ENCODE data around the gene ALPL. TPM values are rescaled to one million over a fixed set of nuclear protein-coding genes. Genes with fewer than 3 reads are reported as not detected.

ALPL gene
- total RNA-seq, 8 experiments from 2014 or later, result 0.25 to 19.7 (median 3.0) TPM

DNA sequence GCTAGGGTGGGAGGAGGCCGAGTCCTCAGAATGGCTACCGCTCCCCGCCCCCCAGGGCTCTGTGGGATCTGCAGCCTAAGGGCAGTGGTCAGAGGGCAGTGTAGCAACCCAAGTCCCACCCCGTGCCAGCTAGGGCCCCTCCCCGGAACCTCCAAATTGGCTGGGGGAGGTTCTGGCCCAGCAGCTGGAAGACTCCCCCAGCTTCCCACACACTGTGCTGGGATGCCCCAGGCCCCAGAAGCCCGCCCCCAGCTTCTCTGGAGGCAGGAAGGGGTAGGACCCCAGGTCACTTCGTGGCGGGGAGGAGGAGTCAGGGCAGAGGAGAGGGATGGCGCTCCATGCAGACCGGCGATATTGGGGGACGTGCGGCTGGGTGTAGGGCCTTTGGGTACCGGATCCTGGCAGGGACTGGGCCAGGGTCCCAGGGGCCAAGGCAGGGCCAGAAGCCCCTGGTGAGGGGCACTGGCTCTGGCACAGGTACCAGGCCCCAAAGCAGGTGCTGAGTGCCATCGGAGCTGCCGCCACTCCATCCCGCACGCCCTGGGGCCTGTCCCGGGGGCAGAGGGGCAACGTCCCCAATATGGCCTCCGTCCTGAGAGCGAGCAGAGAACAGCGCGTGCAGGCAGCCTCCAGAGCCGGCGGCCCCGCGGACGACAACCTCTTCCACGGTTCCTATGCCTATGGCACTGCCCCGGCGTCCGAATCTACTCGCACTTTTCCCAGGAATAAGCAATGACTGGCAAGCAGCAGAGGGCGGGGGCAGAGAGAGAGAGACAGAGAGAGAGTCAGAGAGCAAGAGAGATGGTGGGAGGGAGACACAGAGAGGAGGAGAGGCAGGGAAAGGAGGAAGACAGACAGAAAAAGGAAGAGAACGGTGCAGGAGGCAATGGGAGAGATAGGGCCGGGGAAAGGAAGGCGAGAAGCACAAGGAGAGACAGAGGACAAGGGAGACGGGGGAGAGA lies 94.2 kb downstream of the ALPL start:
- Histone ChIP-seq H3K4me1 (replicated peaks in 1 of 2) (peaks cover 18 to 21% of the 10 kb centered on the region in 2 donors), H3K27ac (no peak overlapping the region), H3K4me3 (no peak overlapping the region)
- in situ Hi-C loops (cut with MboI; ENCODE audit: low pct_unique_long_range_greater_than_20kb in 2 of 9, low sequenced_read_pairs in 9 of 9, unreplicated experiment in 9 of 9), result no loop called here
- no peak for ATAC-seq (replicated peaks in 6 of 8)
- 60 to 100% (median 79%) methylated on average over 1 to 25 of the region's 39 CpGs; no CpG with 5 or more reads in 1 of the 10 experiments for WGBS, 10 experiments

DNA sequence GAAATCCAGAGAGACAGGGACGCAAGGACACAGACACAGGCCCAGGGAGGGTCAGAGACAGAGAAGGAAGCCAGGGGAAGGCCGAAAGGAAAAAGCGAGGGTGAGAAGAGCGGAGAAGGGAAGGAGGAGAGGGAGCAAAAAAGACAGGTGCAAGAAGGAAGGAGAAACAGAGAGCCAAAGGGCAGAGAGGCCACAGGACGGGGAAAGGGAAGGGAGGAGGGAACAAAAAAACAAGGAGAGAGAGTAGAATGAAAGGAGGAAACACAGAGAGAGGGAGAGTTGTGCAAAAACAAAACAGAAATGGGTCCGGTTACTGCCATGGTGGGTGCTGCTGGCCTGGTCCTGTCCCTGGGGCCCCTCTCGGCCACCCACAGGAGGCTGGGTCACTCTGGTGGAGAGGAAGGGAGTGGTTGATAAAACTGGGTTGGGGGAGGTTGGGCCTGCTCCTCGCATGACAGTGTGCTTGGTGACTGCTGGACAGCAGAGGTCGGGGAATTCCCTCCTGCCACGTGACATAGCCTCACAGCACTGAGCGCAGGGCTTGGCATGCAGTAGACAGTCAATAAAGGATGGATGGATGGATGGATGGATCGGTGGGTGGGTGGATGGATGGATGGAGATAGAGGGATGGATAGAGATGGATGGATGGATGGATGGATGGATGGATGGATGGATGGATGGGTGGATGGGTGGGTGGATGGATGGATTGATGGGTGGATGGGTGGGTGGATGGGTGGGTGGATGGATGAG lies 95.2 kb downstream of the ALPL start:
- no peak overlapping the region for H3K4me3 ChIP-seq
- in situ Hi-C loops (cut with MboI; ENCODE audit: low pct_unique_long_range_greater_than_20kb in 2 of 9, low sequenced_read_pairs in 9 of 9, unreplicated experiment in 9 of 9), result no loop called here
- ATAC-seq (replicated peaks in 6 of 8), result peak in 3 of 8 experiments; percentile 4 to 20 (median 11)
- H3K4me1 ChIP-seq (replicated peaks in 1 of 2), result peaks cover 22 to 25% of the 10 kb centered on the region in 2 donors
- WGBS, 10 experiments, result 67 to 95% (median 79%) methylated on average over 6 to 7 of the region's 12 CpGs; no CpG with 5 or more reads in 1 of the 10 experiments
- no peak overlapping the region for H3K27ac ChIP-seq

DNA sequence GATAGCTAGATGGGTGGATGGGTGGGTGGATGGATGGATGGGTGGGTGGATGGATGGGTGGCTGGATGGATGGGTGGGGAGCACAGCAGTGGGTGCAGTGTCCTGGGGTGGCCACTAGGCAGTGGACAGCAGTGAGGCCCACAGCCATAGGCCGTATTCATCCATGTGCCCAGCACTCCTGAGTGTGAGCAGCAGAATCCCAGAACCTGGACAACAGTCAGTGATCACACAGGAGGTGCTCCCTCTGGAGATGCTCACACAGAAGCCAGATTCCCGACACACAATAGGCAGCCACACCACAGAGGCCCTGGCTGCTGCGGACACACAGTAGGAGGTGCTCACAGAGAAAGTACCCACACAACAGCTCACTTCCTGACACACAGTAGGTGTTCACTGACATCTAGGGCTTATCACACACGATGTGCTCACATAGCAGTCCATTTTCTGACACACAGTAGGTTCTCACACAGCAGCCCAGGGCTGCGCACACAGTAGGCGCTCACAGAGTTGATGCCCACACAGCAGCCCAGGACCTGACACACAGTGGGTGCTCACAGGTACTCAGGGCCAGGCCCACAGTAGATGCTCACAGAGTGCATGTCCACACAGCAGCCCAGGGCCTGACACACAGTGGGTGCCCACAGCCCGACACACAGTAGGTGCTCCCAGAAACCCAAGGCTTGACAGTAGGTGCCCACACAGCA lies 95.9 kb downstream of the ALPL start:
- no peak overlapping the region for H3K27ac ChIP-seq
- H3K4me1 ChIP-seq (replicated peaks in 1 of 2), result peaks cover 22 to 25% of the 10 kb centered on the region in 2 donors
- 75 to 100% (median 90%) methylated on average over 1 to 5 of the region's 7 CpGs; no CpG with 5 or more reads in 5 of the 10 experiments for WGBS, 10 experiments
- no peak for ATAC-seq (replicated peaks in 6 of 8)
- in situ Hi-C loops (cut with MboI; ENCODE audit: low pct_unique_long_range_greater_than_20kb in 2 of 9, low sequenced_read_pairs in 9 of 9, unreplicated experiment in 9 of 9), result no loop called here
- H3K4me3 ChIP-seq, result no peak overlapping the region

DNA sequence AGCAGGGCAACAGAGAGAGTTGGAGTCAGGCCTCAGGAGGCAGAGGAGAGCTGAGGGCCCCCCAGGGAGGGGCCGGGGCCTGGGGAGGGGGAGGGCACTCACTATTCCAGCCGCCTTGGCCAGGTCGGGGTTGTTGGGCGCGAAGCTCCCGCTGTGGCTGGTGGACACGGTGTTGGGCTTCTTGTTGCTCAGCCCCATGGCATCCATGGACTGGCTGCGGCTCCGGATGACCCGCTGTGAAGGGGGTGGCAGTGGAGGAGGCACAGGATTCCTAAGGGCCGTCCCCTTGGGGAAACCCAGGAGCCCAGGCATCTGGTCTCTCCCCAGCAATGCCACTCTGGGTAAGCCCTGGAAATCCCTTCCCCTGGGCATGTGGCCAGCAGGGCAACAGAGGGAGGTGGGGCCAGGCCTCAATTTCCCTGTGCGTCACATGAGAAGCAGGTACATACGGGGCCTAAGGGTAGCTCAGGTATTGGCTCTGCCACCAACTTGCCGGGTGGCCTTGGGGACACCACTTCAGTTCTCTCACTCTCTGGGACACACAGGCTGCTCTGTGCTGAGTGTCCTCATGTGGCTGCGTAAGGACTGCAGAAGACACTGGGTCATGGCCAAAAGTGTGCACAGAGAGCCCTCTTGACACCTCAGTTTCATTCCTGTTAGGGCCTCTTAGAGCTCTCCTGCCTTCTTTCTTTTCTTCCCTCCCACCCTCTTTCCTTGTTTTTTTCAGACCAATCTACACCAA lies 96.9 kb downstream of the ALPL start:
- 80 to 100% (median 83%) methylated on average over 1 to 8 of the region's 15 CpGs; no CpG with 5 or more reads in 5 of the 10 experiments for WGBS, 10 experiments
- in situ Hi-C loops (cut with MboI; ENCODE audit: low pct_unique_long_range_greater_than_20kb in 2 of 9, low sequenced_read_pairs in 9 of 9, unreplicated experiment in 9 of 9), result no loop called here
- Histone ChIP-seq H3K27ac (no peak overlapping the region), H3K4me1 (replicated peaks in 1 of 2) (peaks cover 22 to 25% of the 10 kb centered on the region in 2 donors), H3K4me3 (no peak overlapping the region)
- no peak for ATAC-seq (replicated peaks in 6 of 8)

DNA sequence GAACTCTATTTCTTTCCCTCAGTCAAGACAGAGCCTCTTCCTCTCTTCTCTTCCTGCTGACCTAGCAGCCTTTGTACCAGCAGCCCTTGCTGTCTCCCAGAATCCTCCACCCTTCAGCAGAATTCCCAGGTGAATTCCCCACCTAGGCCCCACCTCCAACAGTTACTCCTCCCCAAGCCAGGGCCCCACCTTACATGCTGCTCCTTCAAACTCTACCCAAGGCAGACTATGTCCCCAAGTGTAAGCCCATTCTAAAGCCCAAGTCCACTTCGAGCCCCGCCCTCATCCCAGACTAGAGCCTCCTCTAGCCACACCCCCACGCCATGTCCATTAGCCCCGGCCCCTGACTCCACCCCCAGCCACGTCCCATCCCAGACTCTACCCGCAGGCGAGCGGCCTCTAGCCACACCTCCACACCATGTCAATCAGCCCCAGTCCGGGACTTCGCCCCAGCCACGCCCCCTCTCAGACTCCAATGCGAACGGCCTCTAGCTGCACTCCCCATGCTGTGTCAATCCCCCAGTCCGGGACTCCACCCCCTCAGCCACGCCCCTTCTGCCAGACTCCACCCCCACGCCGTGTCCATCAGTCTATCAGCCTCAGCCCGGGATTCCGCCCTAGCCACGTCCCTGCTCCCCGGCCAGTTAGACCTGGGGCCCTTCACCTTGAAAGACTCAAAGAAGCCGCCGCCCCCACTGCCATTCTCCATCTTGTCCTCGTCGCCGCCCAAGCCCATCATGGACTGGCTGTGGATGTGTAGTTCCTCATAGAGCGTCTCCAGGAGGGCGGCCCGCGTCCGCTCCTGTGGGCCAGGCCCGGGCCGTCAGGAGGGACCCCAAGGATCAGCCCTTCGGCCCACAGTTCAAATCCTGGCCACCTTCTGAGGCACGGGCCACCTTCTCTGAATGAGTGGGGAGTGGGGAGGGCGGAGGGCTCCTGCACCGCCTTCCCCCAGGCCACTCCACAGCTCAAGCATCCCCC lies 98.6 kb downstream of the ALPL start:
- in situ Hi-C loops (cut with MboI; ENCODE audit: low pct_unique_long_range_greater_than_20kb in 2 of 9, low sequenced_read_pairs in 9 of 9, unreplicated experiment in 9 of 9), result no loop called here
- Histone ChIP-seq H3K4me1 (replicated peaks in 1 of 2) (peaks cover 22 to 25% of the 10 kb centered on the region in 2 donors), H3K4me3 (no peak overlapping the region), H3K27ac (peak overlapping the region; percentile 36 to 45)
- WGBS, 10 experiments, result 62 to 100% (median 80%) methylated on average over 1 to 9 of the region's 37 CpGs; no CpG with 5 or more reads in 7 of the 10 experiments
- peak; percentile 93 to 99 (median 96) for ATAC-seq (replicated peaks in 6 of 8)

DNA sequence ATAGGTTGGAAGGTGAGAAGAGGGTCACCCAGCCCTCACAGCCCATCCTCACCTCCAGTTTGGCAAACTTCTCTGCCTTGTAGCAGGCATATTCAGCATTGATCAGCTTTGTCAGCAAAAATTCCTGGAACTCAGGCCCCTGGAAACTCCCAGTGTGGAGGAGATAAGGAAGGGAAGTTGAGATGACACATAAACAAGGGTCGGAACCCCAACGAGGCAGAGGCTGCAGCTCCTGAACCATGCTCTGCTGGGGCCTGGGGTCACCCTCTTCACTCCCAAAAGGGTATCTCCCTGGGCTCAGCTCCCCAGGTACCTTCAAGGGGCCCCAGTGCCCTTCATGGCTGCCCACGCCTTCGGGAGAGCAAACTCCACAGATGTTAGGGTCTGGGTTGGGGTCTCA lies 99.6 kb downstream of the ALPL start:
- Histone ChIP-seq H3K4me3 (no peak overlapping the region), H3K4me1 (replicated peaks in 1 of 2) (peaks cover 22 to 25% of the 10 kb centered on the region in 2 donors), H3K27ac (peak overlapping the region in 1 of 2 donors; percentile 9)
- no peak for ATAC-seq (replicated peaks in 6 of 8)
- 17 to 92% (median 75%) methylated on average over 1 to 4 of the region's 4 CpGs; no CpG with 5 or more reads in 4 of the 10 experiments for WGBS, 10 experiments
- in situ Hi-C loops (cut with MboI; ENCODE audit: low pct_unique_long_range_greater_than_20kb in 2 of 9, low sequenced_read_pairs in 9 of 9, unreplicated experiment in 9 of 9), result no loop called here

DNA sequence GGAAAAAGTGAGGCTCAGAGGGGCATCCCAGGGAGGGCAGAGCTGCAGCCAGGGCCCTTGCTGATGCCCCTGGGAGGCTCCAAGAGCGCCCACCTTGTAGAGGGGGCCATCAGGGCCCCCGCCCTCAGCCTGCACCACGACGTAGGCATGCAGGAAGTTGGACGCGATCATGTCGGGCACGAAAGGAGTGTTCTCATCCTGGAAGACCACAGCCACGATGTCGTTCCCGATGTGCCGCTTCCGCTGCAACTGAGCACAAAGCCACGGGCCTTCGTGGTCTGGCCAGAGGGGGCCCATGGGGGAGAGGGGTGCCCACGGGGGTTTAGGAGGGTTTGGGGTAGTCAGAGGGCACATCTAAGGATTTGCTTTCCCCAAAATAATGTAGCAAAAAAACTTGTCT lies 100.8 kb downstream of the ALPL start:
- WGBS, 10 experiments, result 74 to 97% (median 84%) methylated on average over 1 to 13 of the region's 16 CpGs; no CpG with 5 or more reads in 4 of the 10 experiments
- no peak for ATAC-seq (replicated peaks in 6 of 8)
- in situ Hi-C loops (cut with MboI; ENCODE audit: low pct_unique_long_range_greater_than_20kb in 2 of 9, low sequenced_read_pairs in 9 of 9, unreplicated experiment in 9 of 9), result no loop called here
- Histone ChIP-seq H3K27ac (no peak overlapping the region), H3K4me1 (replicated peaks in 1 of 2) (peaks cover 17% of the 10 kb centered on the region in 2 donors), H3K4me3 (no peak overlapping the region)

DNA sequence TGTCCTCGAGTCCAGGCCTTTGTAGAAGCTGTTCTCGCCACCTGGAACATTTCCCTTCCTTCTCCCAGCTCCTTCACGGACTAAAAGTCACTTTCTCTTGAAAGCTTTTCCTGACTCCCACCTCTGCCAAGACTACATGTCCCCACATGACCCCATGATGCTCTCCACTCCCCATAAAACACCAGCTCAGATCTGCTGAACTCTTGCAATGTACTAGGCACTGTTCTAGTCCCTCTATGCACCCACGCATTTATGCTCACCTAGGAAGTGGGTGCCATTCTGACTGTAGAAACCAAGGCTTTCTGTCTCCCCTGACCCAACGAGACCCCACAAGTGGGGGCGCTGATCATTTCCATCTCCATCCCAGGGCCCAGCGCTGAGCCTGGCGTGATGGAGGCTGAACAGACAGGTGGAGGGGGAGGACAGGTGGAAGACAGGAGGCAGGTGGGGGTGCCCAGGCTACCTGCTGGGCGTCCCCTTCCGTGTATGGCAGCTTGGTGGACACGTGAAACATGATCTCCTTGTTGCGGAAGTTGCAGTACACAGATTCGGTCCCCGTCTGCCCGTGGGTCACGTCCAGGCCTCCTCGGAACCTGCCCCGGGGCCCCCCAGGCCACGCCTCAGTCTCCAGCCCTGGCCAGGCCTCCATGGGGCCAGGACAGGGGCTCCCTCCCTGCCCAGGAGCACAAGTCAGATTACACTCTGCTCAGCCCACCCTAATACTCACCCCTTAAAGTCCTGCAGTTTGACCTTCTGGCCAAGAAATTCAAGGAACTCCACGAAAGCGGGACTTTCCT lies 102.0 kb downstream of the ALPL start:
- Histone ChIP-seq H3K4me3 (no peak overlapping the region), H3K27ac (no peak overlapping the region), H3K4me1 (replicated peaks in 1 of 2) (peaks cover 17% of the 10 kb centered on the region in 2 donors)
- ATAC-seq (replicated peaks in 6 of 8), result no peak
- in situ Hi-C loops (cut with MboI; ENCODE audit: low pct_unique_long_range_greater_than_20kb in 2 of 9, low sequenced_read_pairs in 9 of 9, unreplicated experiment in 9 of 9), result no loop called here
- WGBS, 10 experiments, result 28 to 92% (median 89%) methylated on average over 2 to 14 of the region's 21 CpGs; no CpG with 5 or more reads in 3 of the 10 experiments

DNA sequence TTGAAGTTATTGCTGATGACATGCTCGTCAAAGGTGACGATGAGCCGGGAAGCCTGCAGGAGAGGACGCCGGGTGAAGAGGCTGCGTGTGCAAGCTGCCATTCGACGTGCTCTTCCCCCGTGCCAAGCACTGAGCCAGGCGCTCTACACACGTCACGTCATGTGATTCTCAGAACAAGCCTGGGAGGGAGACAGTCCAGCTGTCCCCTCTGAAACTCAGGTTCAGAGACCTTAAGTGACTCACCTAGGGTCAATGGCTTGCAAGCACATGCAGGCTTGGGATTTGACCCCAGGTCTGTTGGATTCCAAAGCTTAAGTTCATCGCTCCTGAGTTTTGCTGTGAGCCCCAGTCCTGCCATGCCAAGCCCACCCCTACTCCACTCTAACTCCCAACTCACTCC lies 102.8 kb downstream of the ALPL start:
- WGBS, 10 experiments, result 86 to 100% (median 96%) methylated on average over 1 to 13 of the region's 13 CpGs; no CpG with 5 or more reads in 4 of the 10 experiments

DNA sequence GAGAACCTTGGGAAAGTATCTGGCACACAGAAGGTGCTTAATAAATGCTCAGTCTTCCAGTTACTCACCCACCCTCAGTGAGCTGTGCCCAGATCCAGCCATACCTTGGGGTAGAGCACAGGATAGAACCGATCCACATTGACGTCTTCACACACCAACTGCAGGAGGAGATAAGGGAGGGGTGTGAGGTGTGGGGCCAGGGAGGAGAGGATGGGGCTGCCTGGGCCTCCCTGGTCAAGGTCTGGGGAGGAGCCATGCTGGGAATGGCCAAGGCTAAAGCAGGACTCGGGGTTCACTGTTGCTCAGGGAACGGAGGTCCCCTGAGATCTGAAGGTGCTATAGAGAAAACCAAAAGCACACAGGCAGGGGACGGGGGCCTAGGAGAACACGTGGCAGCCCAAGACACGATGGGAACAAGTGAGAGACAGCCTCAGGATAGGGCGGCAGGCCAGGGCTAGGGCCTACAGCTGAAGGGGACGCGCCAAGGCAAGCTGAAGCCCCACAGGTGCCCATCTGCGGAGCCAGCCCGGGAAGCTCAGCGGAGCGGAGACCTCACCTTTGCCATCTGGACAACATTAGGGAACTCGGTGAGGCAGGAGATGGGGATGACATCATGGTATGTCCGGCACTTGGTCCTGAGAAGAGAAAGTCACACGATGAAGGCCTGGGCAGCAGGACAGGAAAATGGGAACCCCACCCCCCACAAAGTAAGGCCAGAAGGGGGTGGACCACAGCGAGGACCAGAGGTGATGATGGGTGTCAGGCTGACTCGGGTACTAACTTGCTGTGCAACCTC lies 104.0 kb downstream of the ALPL start:
- 65 to 86% (median 85%) methylated on average over 3 to 15 of the region's 19 CpGs; no CpG with 5 or more reads in 5 of the 10 experiments for WGBS, 10 experiments
- no peak for ATAC-seq (replicated peaks in 6 of 8)
- Histone ChIP-seq H3K27ac (no peak overlapping the region), H3K4me3 (no peak overlapping the region), H3K4me1 (replicated peaks in 1 of 2) (peaks cover 6 to 9% of the 10 kb centered on the region in 2 donors)
- in situ Hi-C loops (cut with MboI; ENCODE audit: low pct_unique_long_range_greater_than_20kb in 2 of 9, low sequenced_read_pairs in 9 of 9, unreplicated experiment in 9 of 9), result no loop called here

More for the DNA sequence above, 102.8 kb downstream of the ALPL start:
- H3K27ac ChIP-seq, result no peak overlapping the region
- in situ Hi-C loops (cut with MboI; ENCODE audit: low pct_unique_long_range_greater_than_20kb in 2 of 9, low sequenced_read_pairs in 9 of 9, unreplicated experiment in 9 of 9), result no loop called here
- H3K4me3 ChIP-seq, result no peak overlapping the region
- peaks cover 15% of the 10 kb centered on the region in 2 donors for H3K4me1 ChIP-seq (replicated peaks in 1 of 2)
- no peak for ATAC-seq (replicated peaks in 6 of 8)

Measured in motor neuron (in vitro differentiated cells).